Measurements from ENCODE around the gene FGF13. TPM values are rescaled to one million over a fixed set of nuclear protein-coding genes. Genes with fewer than 3 reads are reported as not detected.
A peak's percentile ranks its signal among the peaks of the same experiment; 100 is the strongest.

The FGF13 gene
- total and polyA plus RNA-seq, 7 donors = 10.9 to 54.0 (median 33.1) TPM

DNA sequence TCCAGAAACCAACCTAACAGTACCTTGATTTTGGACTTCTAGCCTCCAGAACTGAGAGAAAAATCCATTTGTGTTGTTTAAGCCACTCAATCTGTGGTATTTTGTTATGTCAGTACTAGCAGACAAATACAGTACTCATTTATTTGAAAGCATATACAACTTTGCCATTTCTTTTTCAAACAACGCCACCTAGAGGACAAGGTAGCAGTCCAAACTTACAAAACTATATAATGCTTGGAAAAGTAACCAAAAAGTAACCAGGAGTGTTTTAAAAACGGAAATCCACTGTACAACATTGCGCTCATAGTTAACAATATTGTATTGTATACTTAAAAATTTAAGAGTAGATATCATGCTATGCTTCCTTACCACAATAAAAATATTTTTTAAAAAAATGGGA, 37.0 kb upstream of the FGF13 start:
- no peak overlapping the region for H3K4me3 ChIP-seq
- H3K4me1 ChIP-seq = no peaks in the 10 kb centered on the region
- TF ChIP-seq, protein P1, sequence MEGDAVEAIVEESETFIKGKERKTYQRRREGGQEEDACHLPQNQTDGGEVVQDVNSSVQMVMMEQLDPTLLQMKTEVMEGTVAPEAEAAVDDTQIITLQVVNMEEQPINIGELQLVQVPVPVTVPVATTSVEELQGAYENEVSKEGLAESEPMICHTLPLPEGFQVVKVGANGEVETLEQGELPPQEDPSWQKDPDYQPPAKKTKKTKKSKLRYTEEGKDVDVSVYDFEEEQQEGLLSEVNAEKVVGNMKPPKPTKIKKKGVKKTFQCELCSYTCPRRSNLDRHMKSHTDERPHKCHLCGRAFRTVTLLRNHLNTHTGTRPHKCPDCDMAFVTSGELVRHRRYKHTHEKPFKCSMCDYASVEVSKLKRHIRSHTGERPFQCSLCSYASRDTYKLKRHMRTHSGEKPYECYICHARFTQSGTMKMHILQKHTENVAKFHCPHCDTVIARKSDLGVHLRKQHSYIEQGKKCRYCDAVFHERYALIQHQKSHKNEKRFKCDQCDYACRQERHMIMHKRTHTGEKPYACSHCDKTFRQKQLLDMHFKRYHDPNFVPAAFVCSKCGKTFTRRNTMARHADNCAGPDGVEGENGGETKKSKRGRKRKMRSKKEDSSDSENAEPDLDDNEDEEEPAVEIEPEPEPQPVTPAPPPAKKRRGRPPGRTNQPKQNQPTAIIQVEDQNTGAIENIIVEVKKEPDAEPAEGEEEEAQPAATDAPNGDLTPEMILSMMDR (IDR thresholded peaks at IDR 0.05) = peak; percentile 56
- intact Hi-C loops (cut with DNase I) = loop anchor here (5.0 to 10.0 kb wide), 4 partner anchors 554 to 621 kb away; no protein-coding TSS in a partner anchor
- DNase-seq (no peak), ATAC-seq (no peak)
- peaks cover 0 to 3% (median 0%) of the 10 kb centered on the region in 3 donors for H3K27me3 ChIP-seq (ENCODE audit: insufficient read depth in 3 of 3, low read length in 2 of 3)
- 45 to 56% (median 52%) methylated on average over 3 of the region's 3 CpGs for WGBS, 3 donors
- no peaks in the 10 kb centered on the region for H3K36me3 ChIP-seq (ENCODE audit: insufficient read depth in 1 of 2, low read depth in 1 of 2)
- no peak overlapping the region for H3K27ac ChIP-seq
- H3K9me3 ChIP-seq = no peaks in the 10 kb centered on the region

DNA sequence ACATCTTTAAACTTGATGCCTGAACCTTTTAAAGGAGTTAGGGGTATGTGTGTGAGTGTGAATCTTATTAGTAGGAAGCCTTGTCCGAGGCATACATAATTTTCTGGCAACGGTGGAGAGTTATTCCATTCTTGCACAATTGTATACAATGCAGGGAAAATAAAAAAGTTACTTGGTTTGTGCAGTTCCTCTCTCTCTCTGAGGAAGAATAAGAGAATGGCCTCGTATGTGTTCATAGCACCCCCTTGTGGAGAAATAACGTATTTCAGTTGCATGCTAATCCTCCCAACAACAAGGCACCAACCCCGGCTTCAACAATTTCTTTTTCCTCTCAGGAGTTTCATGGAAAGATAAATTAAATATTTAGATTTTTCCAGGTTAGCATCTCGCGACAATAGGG, 33.7 kb upstream of the FGF13 start:
- H3K36me3 ChIP-seq (ENCODE audit: insufficient read depth in 1 of 2, low read depth in 1 of 2) = no peaks in the 10 kb centered on the region
- WGBS, 3 donors = 7 to 10% (median 8%) methylated on average over 7 of the region's 7 CpGs
- TF ChIP-seq, protein P1 (IDR thresholded peaks at IDR 0.05) = peak; percentile 84
- intact Hi-C loops (cut with DNase I) = loop anchor here (5.0 to 10.0 kb wide), 4 partner anchors 550 to 618 kb away; no protein-coding TSS in a partner anchor
- ATAC-seq (peak in 3 of 4 donors; percentile 55 to 71 (median 61)), DNase-seq (no peak)
- H3K4me3 ChIP-seq = no peak overlapping the region
- no peaks in the 10 kb centered on the region for H3K4me1 ChIP-seq
- H3K9me3 ChIP-seq = no peaks in the 10 kb centered on the region
- H3K27me3 ChIP-seq (ENCODE audit: insufficient read depth in 3 of 3, low read length in 2 of 3) = no peaks in the 10 kb centered on the region
- no peak overlapping the region for H3K27ac ChIP-seq

DNA sequence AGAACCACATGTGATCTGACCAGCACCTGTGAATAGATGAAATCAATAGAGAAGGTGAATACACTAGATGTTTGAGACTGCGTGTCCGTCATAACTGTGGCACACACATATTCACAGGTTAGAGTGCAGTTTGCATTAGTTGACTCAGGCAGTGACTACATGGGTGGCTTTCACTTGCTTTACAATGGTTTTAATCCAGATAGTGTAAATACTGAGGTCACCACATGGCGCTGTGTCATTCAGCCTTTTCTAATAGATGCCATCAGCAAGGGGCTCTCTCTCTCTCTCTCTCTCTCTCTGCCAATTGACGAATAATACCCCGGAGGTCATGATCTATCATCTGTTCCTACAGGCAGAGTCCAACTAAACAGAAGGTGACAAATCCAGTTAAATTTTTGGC, 30.7 kb upstream of the FGF13 start:
- H3K36me3 ChIP-seq (ENCODE audit: insufficient read depth in 1 of 2, low read depth in 1 of 2) = no peaks in the 10 kb centered on the region
- no peaks in the 10 kb centered on the region for H3K9me3 ChIP-seq
- no peak overlapping the region for H3K4me3 ChIP-seq
- DNase-seq (no peak), ATAC-seq (no peak)
- intact Hi-C loops (cut with DNase I) = loop anchor here in 1 of 2 donors (10.0 kb wide), 2 partner anchors 547 to 607 kb away; no protein-coding TSS in a partner anchor
- no peak overlapping the region for H3K27ac ChIP-seq
- H3K4me1 ChIP-seq = no peaks in the 10 kb centered on the region
- TF ChIP-seq, protein P1 (IDR thresholded peaks at IDR 0.05) = no peak
- peaks cover 0 to 7% (median 0%) of the 10 kb centered on the region in 3 donors for H3K27me3 ChIP-seq (ENCODE audit: insufficient read depth in 3 of 3, low read length in 2 of 3)
- 78 to 84% (median 82%) methylated on average over 5 of the region's 5 CpGs for WGBS, 3 donors

DNA sequence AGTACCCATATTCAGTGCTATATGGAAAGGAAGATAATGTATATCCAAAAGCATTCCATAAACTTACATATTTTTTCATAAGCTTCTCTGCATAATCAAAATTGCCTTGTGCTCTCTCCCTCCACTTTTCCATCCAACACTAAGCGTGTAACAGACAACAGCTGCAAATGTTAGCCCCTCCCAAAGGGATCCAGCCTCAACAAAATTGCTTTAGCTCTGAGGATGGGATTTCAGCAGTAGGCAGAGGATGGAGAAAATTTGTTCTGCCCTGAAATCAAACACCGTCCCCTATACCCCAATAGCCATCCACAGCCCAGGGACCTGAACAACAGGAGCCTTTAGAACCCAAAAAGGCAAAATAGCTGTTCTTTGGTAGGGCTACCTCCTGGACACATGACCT, 28.8 kb upstream of the FGF13 start:
- Histone ChIP-seq H3K27ac (no peak overlapping the region), H3K4me3 (no peak overlapping the region), H3K4me1 (no peaks in the 10 kb centered on the region), H3K27me3 (ENCODE audit: insufficient read depth in 3 of 3, low read length in 2 of 3) (peaks cover 0 to 15% (median 0%) of the 10 kb centered on the region in 3 donors), H3K9me3 (no peaks in the 10 kb centered on the region), H3K36me3 (ENCODE audit: insufficient read depth in 1 of 2, low read depth in 1 of 2) (no peaks in the 10 kb centered on the region)
- TF ChIP-seq, protein P1 (IDR thresholded peaks at IDR 0.05) = no peak
- ATAC-seq (no peak), DNase-seq (no peak)
- 48 to 84% (median 71%) methylated on average over 2 of the region's 2 CpGs for WGBS, 3 donors
- intact Hi-C loops (cut with DNase I) = loop anchor here in 1 of 2 donors (10.0 kb wide), 2 partner anchors 546 to 606 kb away; no protein-coding TSS in a partner anchor

DNA sequence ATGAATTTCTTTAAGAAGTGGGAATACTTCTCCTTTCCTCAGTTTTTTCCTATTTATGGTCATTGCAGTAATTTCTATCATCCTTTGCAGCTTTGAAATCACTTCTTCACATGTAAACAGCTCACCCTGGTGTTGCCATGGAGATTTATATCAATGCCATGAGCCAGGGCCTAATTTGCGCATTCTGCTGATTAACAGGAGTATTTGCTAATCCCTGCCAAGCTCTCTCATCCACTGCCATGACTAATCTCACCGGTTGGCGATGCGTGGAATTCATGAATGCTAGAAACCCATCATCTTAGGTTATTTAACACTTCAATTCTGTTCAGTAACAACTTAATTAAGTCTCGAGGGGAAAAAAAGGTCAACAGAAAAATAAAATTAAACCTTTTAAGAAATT, 11.8 kb upstream of the FGF13 start:
- TF ChIP-seq, protein P1 (IDR thresholded peaks at IDR 0.05) = no peak

More for the DNA sequence above, 11.8 kb upstream of the FGF13 start:
- Histone ChIP-seq H3K27me3 (ENCODE audit: insufficient read depth in 3 of 3, low read length in 2 of 3) (peaks cover 0 to 6% (median 0%) of the 10 kb centered on the region in 3 donors), H3K27ac (no peak overlapping the region), H3K4me1 (no peaks in the 10 kb centered on the region), H3K36me3 (ENCODE audit: insufficient read depth in 1 of 2, low read depth in 1 of 2) (no peaks in the 10 kb centered on the region), H3K9me3 (no peaks in the 10 kb centered on the region), H3K4me3 (no peak overlapping the region)
- 63 to 80% (median 72%) methylated on average over 5 of the region's 5 CpGs for WGBS, 3 donors
- ATAC-seq = no peak
- DNase-seq = no peak
- intact Hi-C loops (cut with DNase I) = loop anchor here in 1 of 2 donors (10.0 kb wide), 1 partner anchor 1032 kb away; no protein-coding TSS in a partner anchor

Data from psoas muscle (tissue), 8 donors.